Stimulated activated CD8-positive, alpha-beta memory T cell treated with anti-CD3 and anti-CD28 coated beads, Interleukin-4, amount 100 ng/mL, for 1 hour (primary cell): Measurements from ENCODE around the gene GBP3.
"Not testable (repeated sequence)": the region's sequence is repeated elsewhere in the genome, so short reads cannot be mapped to it uniquely, and the experiment has no call there.

Experiments used
- DNase-seq, 2 donors: peaks; one replicate each; pipeline ENCODE4 v3.0.0-alpha.2; 2020; ENCODE audit warnings: low read depth in 2 of 2, low spot score in 1 of 2

GBP3 gene, protein sequence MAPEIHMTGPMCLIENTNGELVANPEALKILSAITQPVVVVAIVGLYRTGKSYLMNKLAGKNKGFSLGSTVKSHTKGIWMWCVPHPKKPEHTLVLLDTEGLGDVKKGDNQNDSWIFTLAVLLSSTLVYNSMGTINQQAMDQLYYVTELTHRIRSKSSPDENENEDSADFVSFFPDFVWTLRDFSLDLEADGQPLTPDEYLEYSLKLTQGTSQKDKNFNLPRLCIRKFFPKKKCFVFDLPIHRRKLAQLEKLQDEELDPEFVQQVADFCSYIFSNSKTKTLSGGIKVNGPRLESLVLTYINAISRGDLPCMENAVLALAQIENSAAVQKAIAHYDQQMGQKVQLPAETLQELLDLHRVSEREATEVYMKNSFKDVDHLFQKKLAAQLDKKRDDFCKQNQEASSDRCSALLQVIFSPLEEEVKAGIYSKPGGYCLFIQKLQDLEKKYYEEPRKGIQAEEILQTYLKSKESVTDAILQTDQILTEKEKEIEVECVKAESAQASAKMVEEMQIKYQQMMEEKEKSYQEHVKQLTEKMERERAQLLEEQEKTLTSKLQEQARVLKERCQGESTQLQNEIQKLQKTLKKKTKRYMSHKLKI

GRCh38 chr1:89022167-89022959 lies at the start of gene GBP3:
TSS of gene GBP3 (minus strand) at chr1:89022866. CDS start at chr1:89020721, 2,145 bp downstream.
- DNase-seq, result no peak

DNA sequence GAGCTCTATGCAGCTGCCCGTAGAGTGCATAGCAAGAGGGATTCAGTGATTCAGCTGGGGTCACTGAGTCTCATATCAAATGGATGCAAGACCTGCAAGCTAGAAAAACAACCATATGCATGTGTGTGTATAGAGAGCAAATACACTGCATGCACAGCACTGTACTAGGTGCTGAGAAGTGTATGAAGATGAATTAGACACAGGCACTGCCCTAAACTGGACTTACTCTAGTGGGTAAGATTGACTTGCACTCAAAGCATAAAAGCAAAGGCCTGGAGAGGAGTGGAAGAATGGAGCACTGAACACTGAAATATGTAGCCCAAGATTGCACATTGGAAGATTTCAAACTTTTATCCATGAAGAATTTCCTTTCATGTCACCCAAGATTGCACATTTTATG lies 47.8 kb upstream of the GBP3 start:
- no peak for DNase-seq

GRCh38 chr1:89069951-89070350 lies 47.3 kb upstream of the GBP3 start:
- DNase-seq, result no peak

GRCh38 chr1:89068291-89068690 lies 45.6 kb upstream of the GBP3 start:
- no peak for DNase-seq

- DNase-seq, result no peak
Observed at GRCh38 chr1:89065079-89065868, 42.6 kb upstream of the GBP3 start, which contains the start of gene GBP1. TSS of gene GBP1 (minus strand) at chr1:89065208. CDS start at chr1:89063234, 1,974 bp downstream.

DNA sequence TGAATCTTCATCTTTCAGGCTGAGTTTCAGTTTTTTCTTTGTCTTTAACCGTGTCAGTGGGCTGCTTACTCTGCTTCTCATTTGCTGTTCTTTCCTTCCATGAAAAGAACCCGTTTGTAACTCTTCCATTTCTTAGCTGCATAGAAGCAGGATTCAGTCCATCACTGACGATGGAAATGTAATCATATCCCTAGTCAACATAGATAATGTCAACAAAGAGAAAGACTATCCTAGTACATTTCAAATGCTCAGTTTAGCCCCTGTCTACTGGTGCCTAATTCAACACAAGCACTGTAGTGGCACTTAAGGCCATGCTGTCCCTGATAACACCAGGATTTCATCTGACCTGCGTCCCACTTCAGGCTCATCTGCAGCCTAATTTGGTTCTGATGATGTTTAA lies 42.0 kb upstream of the GBP3 start:
- DNase-seq, result no peak

- no peak for DNase-seq
Observed at GRCh38 chr1:89063094-89063493, 40.4 kb upstream of the GBP3 start.

- no peak for DNase-seq
Observed at GRCh38 chr1:89060091-89060490, 37.4 kb upstream of the GBP3 start.

DNA sequence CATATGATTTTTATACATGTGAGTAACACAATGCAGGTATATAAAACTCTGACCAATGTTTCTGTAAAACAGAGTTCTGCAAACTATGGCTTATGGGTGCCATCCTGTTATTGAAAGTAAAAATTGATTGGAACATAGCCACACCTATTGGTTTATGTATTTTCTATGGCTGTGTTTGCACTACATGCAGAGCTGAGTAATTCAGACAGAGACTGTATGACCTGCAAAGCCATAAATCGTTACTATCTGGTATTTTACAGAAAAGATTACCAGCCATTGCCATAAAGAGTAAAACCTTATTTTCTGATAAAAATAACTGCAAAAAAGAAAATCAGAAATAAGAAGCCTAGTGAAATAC lies 29.3 kb upstream of the GBP3 start:
- no peak for DNase-seq

DNA sequence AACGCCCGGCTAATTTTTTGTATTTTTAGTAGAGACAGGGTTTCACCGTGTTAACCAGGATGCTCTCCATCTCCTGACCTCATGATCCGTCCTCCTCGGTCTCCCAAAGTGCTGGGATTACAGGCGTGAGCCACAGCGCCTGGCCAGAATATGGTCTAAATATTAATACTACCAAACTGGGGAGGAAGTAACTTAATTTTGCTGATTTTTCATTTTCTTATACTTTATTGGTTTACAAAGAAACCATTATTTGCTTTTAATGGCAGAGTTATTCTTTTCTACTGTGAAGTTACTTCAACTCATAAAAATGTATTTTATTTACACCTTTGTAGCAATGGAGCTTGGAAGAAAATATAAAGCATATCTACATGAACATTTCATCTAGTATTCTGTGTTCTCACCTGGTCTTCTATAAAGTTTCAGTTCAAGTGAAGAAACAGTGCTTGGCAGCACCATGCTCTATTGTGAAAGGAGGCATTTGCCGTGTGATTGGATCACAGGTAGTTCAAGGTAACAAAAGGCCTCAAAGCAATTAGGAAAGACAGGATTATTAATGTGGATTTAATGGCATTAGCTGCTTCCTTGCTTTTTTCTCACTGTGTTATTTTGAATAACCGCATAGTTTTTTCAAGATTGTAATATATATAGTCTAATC lies 28.8 kb upstream of the GBP3 start:
- DNase-seq, result no peak

DNA sequence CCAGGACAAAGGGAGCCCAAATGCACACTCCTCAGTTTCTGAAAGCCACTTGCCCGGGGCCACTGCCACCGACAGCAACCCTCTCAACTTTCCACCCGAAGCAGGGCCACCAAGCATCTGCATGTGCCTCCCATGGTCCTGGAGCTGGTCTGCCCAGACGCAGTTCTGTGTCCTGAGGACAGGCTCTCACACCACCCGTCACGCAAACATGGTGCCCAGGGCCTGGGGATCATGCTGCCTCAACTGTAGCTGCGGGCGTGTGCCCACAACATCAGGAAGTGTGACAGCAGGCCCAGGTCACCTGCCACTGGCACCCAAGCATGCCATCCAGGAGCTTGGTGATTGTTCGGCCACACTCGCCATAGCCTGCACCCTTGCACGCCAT lies 28.0 kb upstream of the GBP3 start:
- DNase-seq, result no peak

- not testable (repeated sequence) for DNase-seq
Observed at GRCh38 chr1:89049901-89050648, 27.4 kb upstream of the GBP3 start.

GRCh38 chr1:89049187-89049586 lies 26.5 kb upstream of the GBP3 start:
- not testable (repeated sequence) for DNase-seq

- no peak for DNase-seq
Observed at GRCh38 chr1:89047734-89048133, 25.1 kb upstream of the GBP3 start.

- not testable (repeated sequence) for DNase-seq
Observed at GRCh38 chr1:89046318-89047183, 23.9 kb upstream of the GBP3 start.

GRCh38 chr1:89044970-89045721 lies 22.5 kb upstream of the GBP3 start:
- no peak for DNase-seq

DNA sequence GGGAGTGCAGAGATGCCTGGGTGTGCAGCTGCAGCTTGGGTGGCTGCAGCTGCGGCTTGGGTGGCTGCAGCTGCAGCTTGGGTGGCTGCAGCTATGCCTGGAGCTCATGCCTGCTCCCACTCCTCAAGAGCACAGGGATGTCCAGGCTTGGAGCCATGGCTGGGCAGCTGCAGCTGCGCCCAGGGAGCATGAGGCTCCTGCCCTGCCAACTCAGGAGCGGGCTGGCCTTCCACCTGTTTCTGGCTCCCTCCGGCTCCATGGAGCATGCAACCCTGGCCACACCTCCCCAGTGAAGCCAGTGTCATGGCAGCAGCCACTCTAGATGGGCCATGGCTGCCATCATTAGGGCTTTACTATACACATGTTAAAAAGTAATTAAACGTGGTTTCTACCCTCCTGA lies 21.3 kb upstream of the GBP3 start:
- no peak for DNase-seq

DNA sequence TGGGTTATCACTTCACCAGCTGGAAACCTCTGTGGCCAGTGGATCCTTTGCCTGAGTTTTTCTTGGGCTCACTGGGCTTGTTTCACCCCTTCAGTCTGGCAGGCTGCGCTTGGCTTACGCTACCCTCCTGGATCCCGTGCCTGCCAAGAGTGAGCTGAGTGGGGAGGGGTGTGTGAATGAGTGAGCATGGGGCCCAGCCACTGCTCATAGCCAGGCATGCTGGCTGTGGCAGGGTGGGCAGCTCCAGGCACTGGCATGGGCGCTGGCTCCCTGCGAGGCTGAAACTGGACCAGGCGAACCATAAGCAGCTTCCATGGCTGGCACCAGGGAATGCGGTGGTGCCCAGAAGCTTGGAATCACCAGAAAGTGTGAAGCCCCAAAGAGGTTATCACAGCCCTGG lies 19.8 kb upstream of the GBP3 start:
- DNase-seq, result no peak
